ENCODE results near the gene METTL9.
"Not testable (repeated sequence)": the region's sequence is repeated elsewhere in the genome, so short reads cannot be mapped to it uniquely, and the experiment has no call there.

The METTL9 gene

DNA sequence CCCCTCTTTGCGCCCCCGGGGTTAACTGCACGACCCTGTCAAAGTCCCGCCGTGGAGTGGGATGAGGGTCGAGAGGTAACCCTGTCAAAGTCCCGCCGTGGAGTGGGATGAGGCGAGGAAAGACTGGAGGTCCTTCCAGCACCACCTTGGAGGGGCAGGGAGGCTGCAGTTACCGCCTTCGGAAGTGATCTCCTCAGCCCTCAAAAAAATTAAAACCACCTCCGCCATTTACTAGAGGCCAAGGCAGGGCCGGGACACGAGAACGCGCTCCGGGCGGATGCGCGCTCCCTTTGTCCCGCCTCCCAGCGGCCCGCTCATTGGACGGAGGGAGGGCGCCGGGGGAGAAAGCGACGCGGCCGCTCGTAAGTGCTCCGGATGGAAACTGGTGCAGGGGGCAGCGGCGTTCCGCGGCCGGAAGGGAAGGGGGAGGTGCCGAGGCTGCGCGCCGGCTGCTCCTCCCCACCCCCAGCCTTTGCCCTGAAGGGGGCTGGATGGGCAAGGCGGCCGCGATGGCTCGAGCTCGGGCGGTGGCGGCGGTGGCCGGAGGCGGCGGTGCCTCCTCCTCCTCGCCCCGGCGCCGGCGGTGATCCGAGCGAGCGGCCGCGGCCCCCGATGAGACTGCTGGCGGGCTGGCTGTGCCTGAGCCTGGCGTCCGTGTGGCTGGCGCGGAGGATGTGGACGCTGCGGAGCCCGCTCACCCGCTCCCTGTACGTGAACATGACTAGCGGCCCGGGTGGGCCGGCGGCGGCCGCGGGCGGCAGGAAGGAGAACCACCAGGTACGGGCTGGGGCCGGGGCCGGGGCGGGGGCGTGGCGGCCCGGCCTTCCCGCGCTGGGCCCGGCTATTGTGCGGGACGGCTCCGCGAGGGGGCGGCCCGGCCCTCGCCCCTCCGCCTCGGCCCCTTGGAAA is at the start of gene METTL9:
Gene METTL9, plus strand, starts transcription at position 456 of the 909 bp plus-strand sequence. Its CDS starts 157 bp downstream, at position 613.
- peak; percentile 92 to 93 for DNase-seq

- not testable (repeated sequence) for DNase-seq
Observed at GRCh38 chr16:21549975-21550374, 49.4 kb upstream of the METTL9 start.

- DNase-seq = not testable (repeated sequence)
Observed at GRCh38 chr16:21550435-21550834, 48.9 kb upstream of the METTL9 start.

- DNase-seq = not testable (repeated sequence)
Observed at GRCh38 chr16:21551076-21551475, 48.3 kb upstream of the METTL9 start.

DNA sequence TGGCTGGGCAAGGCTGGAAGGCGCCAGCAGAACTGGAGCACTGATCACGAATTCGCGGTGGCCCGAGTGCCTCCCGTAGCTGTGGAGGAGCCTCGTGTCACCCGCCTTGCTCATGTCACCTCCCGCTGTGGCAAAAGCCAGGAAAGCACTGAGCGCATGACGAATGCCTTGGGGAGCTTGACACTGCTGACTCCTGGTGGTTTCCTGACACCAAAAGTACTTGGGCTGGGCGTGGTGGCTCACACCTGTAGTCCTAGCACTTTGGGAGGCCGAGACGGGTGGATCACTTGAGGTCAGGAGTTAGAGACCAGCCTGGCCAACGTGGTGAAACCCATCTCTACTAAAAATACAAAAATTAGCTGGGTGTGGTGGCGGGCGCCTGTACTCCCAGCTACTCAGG is 47.8 kb upstream of the METTL9 start:
- not testable (repeated sequence) for DNase-seq

GRCh38 chr16:21553481-21554296 is 45.7 kb upstream of the METTL9 start:
- DNase-seq = not testable (repeated sequence)

DNA sequence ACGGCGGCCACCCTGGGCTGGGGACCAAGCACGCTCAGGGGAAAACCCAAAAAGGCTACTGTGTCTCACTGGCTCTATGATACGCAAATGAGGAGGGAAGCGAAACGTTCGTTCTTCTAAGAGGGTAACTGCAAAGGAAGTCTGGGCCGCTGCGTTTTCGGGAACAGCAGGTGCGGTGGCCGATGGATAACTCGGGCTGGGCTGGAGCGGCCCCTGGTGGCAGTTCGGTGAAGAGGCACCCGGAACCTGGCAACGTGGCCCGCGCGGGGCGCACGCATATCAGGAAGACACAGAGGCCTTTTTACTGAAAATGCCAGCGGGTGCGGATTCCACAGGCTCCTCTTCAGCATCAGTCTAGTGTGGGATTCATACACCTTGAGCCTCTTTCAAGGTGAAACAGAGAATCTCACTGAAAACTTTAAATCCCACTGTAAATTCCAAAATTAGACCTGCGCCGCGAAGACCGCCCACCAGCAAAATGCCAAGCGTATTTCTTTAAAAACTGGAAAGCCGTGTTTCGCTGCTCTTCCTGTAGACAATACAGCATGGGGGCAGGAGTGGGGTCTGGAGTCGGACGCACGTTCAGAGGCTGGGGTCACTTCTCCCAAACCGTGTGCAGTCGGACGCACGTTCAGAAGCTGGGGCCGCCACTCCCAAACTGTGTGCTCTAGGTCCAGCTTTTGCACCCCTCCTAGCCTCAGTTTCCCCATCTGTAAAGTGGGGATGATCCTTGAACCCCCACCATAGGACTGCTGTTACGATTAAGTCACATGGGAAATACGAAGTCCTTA is 44.4 kb upstream of the METTL9 start:
- DNase-seq = peak; percentile 95 to 99

DNA sequence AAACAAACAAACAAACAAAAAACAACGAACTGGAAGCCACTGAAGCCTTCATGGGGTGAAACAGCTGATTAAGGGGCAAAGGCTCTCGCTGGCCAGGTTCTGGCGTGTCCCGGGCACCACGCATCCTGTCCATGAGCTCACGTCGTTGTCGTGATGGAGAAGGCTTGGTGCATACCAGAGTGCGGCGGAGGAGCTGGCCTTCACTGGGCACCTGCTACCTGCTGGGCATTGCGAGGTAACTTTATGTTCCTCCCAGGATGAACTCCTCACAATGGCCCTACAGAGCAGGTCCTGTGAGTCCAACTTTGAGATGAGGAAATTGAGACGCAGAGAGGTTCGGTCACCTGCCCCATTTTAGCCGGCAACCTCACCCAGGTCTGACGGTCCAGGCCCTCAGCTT is 43.8 kb upstream of the METTL9 start:
- DNase-seq = not testable (repeated sequence)

- DNase-seq = not testable (repeated sequence)
Observed at GRCh38 chr16:21556026-21556595, 43.3 kb upstream of the METTL9 start.

- DNase-seq = not testable (repeated sequence)
Observed at GRCh38 chr16:21556651-21557241, 42.6 kb upstream of the METTL9 start.

GRCh38 chr16:21560462-21560861 is 38.9 kb upstream of the METTL9 start:
- DNase-seq = no peak

- no peak for DNase-seq
Observed at GRCh38 chr16:21563676-21564075, 35.7 kb upstream of the METTL9 start.

DNA sequence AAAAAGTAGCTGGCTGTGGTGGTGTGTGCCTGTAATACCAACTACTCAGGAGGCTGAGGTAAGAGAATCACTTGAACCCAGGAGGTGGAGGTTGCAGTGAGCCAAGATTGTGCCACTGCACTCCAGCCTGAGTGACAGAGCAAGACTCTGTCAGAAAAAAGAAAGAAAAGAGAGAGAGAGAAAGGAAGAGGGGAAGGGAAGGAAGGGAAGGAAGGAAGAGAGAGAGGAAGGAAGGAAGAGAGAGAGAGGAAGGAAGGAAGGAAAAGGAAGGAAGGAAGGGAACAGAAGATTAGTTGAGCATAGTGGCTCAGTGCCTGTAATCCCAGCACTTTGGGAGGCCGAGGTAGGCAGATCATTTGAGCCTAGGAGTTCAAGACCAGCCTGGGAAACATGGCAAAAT is 35.0 kb upstream of the METTL9 start:
- DNase-seq = not testable (repeated sequence)

GRCh38 chr16:21565507-21565860 is 33.9 kb upstream of the METTL9 start:
- no peak for DNase-seq

DNA sequence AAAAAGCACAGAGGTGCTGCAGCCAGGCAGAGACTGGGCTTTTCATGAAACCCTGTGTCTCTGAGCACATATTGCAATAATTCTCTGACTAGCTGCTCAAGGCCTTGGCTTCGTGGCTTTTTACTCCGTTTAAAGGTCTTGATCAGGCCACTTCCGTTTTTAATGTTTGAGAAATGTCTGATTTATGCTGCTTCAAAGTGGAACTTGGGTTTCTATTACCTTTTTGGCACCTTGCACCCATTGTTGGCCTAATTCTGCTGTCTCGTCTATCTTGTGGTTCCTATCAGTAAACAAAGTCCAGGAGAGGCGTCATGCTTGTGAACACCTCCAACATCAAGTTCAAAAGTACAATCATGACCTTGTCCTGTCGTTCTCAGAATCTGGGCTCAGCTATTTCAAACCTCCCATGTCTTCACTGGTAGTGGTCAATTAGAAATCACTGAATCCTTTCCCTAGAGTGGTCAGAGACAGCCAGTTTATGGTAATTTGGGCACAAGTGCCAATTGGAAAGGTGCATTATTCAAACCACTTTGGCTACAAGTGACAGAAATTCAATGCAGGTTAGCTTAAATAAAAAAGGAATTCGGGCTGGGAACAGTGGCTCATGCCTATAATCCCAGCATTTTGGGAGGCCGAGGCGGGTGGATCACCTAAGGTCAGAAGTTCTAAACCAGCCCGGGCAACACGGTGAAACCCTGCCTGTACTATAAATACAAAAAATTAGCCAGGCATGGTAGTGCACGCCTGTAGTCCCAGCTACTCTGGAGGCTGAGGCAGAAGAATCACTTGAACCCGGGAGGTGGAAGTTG is 33.3 kb upstream of the METTL9 start:
- DNase-seq = no peak

- DNase-seq = no peak
Observed at GRCh38 chr16:21566891-21567414, 32.4 kb upstream of the METTL9 start.

- not testable (repeated sequence) for DNase-seq
Observed at GRCh38 chr16:21567496-21567895, 31.9 kb upstream of the METTL9 start.

GRCh38 chr16:21568502-21569189 is 30.7 kb upstream of the METTL9 start:
- no peak for DNase-seq

DNA sequence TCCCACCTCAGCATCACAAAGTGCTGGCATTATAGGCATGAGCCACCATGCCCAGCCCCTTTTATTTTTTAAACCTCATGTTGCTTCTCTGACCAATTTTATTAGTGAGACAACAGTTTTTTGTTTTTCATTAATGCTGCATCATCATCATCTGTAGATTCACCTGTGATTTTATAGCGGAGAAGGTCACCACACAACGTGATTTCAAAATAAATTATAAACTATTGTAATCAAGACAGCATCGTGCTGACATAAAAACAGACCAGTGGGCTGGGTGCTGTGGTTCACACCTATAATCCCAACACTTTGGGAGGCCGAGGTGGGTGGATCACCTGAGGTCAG is 28.7 kb upstream of the METTL9 start:
- no peak for DNase-seq

- DNase-seq = not testable (repeated sequence)
Observed at GRCh38 chr16:21573506-21573905, 25.9 kb upstream of the METTL9 start.
